GM18499 (cell line): ENCODE results near the gene KL.

Source experiments
- ATAC-seq: cut with Tn5 transposase; IDR thresholded peaks from one replicate; pipeline ENCODE4 v1.9.1; 2021; ENCODE audit warnings: moderate number of reproducible peaks; ENCODE audit not compliant: insufficient read depth, unreplicated experiment

Gene KL

DNA sequence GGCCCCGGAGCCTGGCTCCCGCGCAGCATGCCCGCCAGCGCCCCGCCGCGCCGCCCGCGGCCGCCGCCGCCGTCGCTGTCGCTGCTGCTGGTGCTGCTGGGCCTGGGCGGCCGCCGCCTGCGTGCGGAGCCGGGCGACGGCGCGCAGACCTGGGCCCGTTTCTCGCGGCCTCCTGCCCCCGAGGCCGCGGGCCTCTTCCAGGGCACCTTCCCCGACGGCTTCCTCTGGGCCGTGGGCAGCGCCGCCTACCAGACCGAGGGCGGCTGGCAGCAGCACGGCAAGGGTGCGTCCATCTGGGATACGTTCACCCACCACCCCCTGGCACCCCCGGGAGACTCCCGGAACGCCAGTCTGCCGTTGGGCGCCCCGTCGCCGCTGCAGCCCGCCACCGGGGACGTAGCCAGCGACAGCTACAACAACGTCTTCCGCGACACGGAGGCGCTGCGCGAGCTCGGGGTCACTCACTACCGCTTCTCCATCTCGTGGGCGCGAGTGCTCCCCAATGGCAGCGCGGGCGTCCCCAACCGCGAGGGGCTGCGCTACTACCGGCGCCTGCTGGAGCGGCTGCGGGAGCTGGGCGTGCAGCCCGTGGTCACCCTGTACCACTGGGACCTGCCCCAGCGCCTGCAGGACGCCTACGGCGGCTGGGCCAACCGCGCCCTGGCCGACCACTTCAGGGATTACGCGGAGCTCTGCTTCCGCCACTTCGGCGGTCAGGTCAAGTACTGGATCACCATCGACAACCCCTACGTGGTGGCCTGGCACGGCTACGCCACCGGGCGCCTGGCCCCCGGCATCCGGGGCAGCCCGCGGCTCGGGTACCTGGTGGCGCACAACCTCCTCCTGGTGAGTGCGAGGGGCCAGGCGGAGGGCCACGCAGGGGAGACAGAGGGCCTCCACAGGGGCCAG, at the start of gene KL:
Gene KL, plus strand, starts transcription at position 10 of the 909 bp plus-strand sequence. Its CDS starts 18 bp downstream, at position 28.
- ATAC-seq = no peak

DNA sequence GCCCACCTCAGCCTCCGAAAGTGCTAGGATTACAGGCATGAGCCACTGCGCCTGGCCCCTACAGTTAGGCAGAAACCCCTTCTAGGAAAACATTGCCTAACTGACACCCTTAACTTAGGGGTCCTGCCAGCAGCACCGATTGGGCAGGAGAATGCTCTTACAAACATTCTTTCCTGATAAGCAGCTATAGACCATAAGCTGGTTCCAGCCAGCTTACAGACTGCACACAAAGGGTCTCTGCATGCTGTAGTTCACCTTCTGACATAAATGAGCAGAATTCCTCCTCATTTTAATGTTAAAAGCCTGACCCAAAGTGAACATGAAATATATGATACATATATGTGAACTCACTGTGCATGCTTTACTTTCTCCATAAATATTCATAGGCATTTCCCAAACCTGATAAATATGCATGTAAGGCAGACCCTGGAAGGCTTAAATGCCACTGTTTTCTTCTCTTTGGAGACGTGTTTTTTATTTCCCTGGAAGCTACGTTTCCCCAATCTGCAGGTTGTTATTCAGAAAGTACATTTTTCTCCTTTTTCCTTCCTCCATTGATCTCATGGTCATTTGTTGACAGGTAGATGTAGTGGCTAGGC, 48.5 kb upstream of the KL start:
- no peak for ATAC-seq

DNA sequence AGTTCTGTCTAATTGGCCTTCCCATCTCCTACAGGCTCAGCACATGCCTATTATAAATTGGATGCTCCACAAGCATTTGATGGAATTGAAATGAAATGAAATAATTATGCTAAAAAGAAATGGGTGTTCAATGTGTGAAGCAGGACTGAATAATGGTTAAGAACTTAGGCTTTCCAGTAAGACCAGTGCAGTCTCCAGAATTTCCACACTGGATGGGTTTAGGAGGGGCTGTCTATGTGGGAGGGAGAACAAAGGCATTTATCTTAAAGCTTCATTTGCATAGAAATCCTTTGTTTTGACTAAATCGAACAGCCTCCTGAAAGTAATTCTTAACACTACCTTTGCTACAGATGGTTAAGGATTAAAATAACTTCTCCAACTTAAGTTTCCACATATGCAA, 47.9 kb upstream of the KL start:
- no peak for ATAC-seq

DNA sequence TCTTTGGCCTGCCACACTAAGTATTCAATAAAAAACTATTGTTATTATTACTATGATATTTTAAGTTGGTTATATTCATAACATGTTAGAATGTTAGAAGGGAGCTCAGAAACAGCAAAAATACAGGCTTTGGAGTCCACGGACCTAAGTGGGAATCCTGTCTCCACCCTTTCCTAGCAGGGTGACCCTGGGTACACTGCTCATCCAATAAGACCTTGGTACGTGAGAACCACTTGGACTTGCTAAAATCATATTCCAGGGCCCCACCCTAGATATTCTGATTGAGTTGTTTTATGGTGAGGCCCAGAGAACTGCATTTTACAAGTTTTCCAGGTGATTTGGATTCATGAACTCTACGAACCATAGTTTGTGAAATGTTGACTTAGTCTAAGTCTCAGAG, 47.4 kb upstream of the KL start:
- ATAC-seq = no peak

DNA sequence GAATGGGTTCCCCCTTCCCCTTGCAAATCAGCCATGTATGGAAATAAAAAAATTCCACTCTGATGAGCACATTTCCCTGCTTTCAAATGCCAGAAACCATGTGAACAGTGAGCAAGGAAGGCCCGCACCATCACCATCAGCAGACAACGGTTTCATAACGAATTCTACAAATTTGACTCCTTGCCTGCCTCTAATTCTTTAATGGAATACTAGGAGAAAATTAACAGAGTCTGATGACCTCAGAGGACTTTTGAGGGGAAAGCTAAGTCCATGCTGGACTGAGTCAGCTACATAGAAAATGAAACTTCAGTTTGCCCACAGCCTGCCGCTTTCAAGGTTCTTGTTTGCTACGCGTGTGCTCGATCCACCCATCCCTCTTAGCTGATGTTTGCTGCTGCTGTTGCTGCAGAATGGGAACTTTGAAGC, 46.7 kb upstream of the KL start:
- no peak for ATAC-seq

DNA sequence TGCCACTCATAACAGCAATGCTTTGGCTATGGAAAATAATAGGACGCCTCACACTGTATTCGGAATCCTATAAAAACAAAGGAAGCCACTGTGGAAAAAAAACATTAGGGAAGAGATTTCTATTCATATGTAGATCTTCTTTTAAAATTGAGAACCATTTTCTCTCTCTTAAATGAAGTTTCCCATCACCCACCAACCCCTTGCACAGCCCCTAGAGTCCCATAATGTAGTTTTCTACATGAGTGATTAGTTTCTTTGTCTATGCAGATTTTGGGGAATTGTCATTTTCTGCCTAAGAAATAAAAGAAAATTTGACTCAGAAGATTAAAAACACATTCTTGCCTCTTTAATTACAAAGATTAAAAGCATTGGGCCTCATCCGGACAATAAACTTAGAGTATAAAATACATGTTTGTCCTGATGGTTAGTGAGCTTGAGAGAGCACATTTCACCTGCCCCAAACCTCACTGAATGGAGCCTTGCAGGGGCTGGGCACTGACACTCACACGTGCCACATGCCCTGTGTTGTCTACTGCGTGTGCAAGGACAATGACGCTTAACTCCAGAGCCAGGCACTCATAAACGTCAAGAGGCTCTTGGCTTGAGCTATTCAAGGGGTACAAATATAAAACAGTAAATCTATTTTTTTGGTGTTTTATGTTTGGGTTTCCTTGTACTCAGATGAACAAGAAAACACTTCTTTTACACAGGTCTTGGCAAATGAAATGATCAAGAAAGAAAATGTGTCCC, 40.0 kb upstream of the KL start:
- ATAC-seq = no peak

DNA sequence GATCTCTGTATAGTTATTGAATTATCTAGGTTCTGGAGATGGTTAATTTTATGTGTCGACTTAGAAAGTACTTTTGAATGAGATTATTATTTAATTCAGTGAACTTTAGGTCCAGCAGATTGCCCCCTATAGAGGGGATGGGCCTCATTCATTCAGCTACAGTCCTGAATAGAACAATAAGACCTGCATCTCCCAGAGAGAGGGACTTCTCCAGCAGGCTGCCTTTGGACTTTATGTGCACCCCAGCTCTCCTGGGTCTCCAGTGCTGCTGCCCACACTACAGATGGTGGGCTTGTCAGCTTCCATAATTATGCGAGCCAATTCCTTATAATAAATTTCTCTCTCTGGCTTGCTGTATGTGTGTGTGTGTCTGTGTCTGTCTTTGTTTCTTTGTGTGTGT, 39.3 kb upstream of the KL start:
- no peak for ATAC-seq

DNA sequence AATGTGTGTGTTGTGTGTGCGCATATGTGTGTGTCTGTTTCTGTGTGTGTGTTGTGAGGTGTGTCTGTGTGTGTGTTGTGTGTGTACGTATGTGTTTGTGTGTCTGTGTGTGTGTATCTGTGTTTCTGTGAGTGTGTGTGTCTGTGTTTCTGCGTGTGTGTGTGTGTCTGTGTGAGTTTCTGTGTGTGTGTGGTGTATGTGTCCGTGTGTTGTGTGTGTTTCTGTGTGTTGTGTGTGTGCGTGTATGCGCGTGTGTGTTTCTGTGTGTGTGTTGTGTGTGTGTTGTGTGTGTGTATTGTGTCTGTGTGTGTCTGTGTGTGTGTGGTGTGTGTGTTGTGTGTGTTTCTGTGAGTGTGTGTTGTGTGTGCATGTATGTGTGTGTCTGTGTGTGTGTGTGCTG, 38.9 kb upstream of the KL start:
- ATAC-seq = no peak

DNA sequence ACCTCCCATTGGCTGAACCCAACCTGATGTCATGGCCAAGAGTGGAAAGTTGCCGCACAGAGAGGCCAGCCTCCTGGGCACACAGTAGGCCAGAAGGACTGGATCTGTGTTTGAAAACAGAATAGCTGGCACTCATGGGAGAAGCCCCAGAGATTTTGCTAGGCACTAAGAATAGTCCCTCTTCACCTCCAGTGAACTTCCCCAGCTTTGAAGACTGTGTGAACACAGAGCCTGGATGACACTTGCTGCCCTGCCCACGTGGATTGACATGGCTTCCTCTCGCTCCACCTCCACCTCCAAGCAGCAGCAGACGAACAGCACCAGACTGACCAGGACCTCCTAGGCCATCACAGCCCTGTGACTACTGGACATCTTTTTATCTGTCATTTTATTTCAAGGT, 37.9 kb upstream of the KL start:
- ATAC-seq = no peak

DNA sequence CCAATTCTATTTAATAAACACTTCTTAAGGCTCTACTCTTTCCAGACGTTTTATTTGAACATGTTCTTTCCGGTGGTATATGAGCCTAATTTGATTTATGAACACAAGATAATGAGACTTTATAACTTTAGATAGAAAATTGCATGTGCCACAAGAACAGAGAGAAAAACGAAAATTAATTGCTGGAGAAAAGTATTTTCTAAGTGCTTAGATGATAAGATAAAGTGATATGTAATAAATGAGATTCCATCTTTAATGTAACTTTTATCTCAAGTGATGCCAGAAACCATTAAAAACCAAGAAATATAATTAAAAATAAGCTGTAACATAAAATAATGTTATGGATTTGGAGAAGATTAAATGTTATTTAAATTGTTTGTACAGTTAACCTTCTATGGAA, 33.2 kb upstream of the KL start:
- no peak for ATAC-seq

DNA sequence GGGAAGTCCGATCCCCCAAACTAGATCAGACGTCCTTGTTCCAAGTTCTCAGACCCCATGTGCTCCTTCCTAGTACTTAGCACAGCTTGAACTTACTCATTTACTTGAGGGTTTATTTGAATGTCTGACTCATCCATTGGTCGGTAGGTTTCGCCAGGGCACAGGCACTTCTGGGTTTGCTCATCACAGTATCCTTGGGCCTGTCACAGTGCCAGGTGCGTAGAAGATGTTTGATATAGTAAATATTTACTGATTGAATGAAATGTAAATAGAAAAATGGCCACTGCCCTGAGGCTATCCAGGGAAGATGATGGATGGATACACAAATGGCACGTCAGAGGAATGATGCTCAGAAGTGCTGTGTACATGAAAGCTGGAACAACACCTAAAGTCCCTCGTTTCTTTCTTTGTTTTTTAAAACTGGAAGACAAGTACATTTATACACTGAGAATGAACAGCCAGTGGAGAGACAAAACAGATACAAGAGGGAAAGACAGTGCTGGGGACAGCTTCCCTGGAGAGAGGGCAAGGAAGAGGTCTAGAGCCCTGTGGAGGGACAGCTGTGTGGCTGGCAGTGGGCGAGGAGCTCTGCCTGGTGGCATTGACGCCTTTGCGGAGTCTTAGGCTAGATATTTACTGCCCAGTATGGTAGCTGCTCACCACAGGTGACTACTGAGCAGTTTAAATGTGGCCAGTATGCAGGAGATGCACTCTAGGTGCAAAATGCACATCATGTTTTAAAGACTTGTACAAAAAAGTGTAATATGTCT, 31.2 kb upstream of the KL start:
- no peak for ATAC-seq

DNA sequence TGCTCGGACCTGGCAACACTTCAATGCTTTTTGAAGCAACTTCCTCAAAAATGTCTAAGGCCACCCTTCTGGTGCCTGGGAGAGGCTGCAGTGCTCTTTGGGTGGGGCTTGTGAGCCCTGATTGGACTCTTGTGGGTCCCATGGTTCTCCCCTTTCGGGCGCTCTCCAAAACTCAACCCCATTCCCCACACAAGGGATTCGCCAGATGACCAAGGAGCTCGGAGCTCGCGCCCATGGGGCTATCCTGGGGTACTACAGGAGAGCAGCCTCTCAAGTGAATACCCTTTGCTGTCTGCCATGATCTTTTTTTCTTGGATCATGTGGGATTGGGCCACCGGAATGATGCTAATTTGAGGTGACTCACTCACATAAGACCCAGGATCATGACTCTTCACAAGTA, 29.7 kb upstream of the KL start:
- ATAC-seq = no peak

DNA sequence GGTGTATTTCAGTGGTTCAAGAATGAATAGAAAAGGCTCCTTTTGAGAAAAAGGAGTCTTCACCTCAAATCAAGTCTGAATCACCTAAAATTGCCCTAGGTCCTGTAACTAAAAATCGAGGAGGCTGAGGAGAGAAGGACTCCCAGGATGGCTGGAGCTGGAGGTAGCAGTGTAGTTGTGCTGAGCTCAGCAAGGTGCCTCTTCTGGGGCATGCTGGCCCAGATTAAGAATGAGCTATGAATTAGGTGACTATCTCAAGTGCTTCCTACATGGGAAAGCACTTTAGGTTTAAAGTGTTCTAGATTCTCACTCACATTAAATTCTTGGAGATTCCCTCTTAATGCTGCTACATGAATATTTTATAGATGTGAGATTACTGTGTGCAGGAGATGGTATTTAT, 28.8 kb upstream of the KL start:
- ATAC-seq = no peak

DNA sequence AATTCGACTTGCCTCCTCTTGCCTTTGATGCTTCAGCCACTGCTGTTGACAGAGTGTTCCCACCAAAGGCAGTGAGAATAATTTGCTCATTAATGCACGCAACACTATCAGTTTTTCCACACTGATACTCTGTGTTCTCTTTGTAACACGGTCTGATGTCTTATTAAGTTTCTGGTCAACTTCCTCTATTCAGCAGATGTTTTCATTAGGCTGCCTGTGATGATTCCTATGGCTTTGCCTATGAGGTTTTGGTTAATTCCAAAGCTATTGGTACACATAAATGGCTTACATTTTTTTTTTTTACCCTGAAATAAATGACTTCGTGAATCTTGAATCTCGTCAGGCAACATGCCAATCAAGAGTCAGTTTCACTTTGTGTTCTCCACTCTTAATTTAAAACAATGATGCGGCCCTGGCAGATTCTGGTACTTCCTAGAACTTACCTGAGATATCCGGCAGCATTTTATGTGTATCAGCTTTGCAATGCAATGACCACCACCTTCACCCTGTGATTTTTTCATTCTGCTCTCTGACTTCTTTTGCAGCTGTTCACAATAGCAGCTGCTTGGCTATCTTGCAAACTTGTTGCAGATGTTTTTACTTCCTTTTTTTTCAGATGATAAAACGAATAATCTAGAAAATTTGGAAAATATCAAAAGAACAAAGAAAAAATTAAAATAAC, 27.5 kb upstream of the KL start:
- ATAC-seq = no peak

DNA sequence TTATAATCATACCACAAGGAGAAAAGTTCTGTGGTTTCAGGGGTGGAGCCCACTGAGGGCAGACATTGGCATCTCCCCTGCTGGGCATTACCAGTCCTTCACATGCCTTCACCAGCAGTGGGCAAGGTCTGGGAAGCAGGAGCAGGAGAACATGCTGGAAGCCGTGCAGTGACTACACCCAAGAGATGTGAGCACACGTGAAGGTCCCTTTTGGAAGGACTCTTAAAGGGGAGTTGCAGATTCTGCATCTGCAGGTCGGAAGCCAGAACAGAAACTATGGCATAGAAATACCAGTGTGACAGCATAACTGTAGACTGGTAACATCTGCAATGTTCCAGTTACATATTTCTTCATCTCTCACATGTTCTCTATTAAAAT, 26.9 kb upstream of the KL start:
- no peak for ATAC-seq

DNA sequence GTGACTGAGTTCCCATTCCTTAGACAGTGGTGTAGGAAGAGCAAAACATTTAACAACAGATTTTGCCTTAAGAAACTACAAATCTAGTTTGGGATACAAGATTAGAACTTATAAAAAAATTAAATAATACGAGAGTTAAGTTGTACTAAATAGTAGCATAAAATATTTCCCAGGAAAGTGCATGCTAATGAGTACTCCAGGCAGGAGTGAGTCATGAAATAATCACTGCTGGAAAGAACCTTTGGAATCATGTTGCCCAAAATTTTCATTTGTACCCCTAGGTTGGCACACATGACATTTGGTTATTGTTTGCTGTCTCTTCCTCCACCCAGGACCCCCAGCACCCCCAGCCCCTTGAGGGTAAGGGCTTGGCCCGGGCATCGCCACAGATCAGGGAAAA, 26.3 kb upstream of the KL start:
- ATAC-seq = no peak

DNA sequence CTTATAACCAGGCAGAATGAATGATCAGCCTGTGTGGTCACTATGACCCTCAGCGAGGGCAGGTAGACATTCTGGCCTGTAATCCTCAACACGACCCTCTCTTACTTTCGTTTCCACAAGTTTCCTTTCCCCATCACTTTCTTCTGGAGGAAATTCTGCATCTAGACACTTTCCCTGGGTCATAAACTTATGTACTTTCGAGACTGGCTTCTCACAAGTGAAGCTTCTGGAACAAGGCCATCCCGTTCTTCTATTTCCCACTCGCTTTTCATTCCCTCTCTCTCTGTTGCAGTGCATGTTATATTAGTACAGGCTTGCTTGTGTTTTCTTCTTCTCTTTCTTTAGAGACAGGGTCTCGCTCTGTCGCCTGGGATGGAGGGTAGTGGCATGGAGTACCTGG, 23.1 kb upstream of the KL start:
- no peak for ATAC-seq

DNA sequence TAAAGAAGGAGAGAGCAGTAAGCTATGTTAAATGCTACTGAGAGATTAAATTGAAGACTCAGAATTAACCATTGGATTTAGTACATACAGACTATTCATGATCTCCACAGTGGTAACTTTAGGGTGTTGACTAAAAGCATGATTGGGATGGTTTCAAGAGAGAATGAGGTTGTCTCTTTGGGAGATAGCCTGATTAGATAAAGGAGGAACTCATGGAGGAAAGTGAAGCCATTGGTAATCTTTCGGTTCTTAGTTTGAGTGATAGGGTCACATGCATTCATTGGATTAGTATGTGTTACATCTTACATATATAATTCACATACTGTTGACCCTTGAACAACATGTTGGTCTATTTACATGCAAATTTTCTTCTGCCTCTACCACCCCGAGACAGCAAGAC, 18.8 kb upstream of the KL start:
- no peak for ATAC-seq

DNA sequence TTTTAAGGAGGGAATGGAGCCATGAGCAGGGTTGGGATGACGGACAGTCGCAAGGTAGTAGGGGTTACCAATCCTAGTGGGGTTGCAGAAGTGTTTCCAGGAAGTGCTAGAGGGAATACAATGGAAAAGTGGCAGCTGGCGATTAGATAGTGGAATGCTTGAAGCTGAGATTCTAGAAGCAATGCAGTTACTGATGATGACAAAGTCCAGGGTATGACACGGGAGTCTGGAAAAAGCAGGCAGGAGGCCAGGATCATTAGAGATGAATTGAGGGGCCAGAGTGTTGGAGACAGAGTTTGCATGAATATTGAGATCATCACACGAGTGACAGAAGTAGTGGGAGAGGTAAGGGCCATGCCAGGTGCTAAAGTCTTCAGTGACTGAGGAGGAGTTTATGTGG, 17.3 kb upstream of the KL start:
- ATAC-seq = no peak

DNA sequence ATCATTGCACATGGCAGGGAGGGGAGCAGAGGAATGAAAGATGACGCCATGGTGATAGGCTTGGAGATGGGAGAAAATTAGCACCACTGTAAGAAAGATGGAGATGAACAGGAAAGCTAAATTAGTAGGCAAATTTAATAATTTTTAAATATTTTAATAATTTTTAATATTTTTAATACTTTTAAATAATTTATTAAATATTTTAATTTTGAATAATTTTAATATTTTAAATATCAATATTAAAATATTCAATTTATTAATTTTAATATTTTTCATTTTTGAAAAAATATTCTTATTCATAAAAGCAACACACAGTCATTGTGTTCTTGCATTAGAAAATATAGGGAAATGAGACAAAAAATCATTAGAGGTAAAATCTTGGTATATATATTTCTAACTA, 15.9 kb upstream of the KL start:
- ATAC-seq = no peak
